ENCODE measurements around the gene GNL2.

DNA sequence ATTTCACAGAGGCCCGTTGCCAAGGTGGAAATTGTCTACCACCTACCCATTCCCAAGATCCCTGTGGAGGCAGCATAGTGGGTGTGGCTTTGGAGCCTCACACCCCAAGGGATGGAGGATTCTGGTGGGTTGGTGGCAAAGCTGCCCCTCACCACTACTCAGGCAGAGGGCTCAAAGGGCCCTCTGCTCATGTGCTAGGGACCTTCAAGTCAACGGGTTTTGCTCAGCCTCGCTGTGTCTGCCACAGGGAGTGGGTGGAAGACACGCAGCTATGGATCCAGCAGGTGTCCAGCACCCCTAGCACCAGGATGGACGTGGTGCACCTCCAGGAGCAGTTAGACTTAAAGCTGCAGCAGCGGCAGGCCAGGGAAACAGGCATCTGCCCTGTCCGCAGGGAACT lies 36.7 kb downstream of the GNL2 start:
- no peak for TF ChIP-seq CTCF (IDR thresholded peaks at IDR 0.05)
- no peak for TF ChIP-seq EZH2 (IDR thresholded peaks at IDR 0.05; ENCODE audit: borderline replicate concordance, insufficient read depth, low read depth, low read length, poor library complexity, severe bottlenecking)
